RWPE2 (cell line): Measurements from ENCODE around the gene DENND1A.

Source experiments
- ATAC-seq: fragments of 200-7000 bp; cut with Tn5 transposase; 3 replicates; pipeline ENCODE4 v1.9.1; 2021; ENCODE audit warnings: low read depth
- DNase-seq: peaks from one replicate; pipeline ENCODE4 v3.0.0-alpha.2; 2020; ENCODE audit warnings: low spot score
- H3K27ac ChIP-seq: fragments of 450-650 bp; 2 replicates; pipeline ENCODE4 v1.5.1; 2017; ENCODE audit warnings: mild to moderate bottlenecking; ENCODE audit not compliant: poor library complexity, severe bottlenecking
- H3K27me3 ChIP-seq: fragments of 250-450 bp; sonication (Bioruptor Pico); 2 replicates; pipeline ENCODE4 v1.5.1; 2021; ENCODE audit warnings: mild to moderate bottlenecking, moderate library complexity; ENCODE audit not compliant: insufficient read depth, poor library complexity, severe bottlenecking
- H3K36me3 ChIP-seq: fragments of 250-450 bp; sonication (Bioruptor Pico); 2 replicates; pipeline ENCODE4 v1.5.1; 2020; ENCODE audit warnings: low read depth, mild to moderate bottlenecking, moderate library complexity
- H3K4me1 ChIP-seq: fragments of 250-450 bp; sonication (Bioruptor Pico); 2 replicates; pipeline ENCODE4 v1.5.1; 2021; ENCODE audit warnings: mild to moderate bottlenecking, moderate library complexity; ENCODE audit not compliant: insufficient read depth, poor library complexity, severe bottlenecking
- H3K4me3 ChIP-seq: fragments of 250-450 bp; sonication (Bioruptor Pico); 2 replicates; pipeline ENCODE4 v1.5.1; 2021; ENCODE audit warnings: mild to moderate bottlenecking, moderate library complexity; ENCODE audit not compliant: severe bottlenecking
- H3K9me3 ChIP-seq: fragments of 250-450 bp; sonication (Bioruptor Pico); 2 replicates; pipeline ENCODE4 v1.5.1; 2021; ENCODE audit warnings: mild to moderate bottlenecking, moderate library complexity; ENCODE audit not compliant: severe bottlenecking
- TF ChIP-seq, protein P1 (sequence below): fragments of 450-650 bp; IDR thresholded peaks from one replicate; pipeline ENCODE4 v1.5.1; 2017; ENCODE audit warnings: mild to moderate bottlenecking, moderate library complexity; ENCODE audit not compliant: poor library complexity, severe bottlenecking

Gene DENND1A

DNA sequence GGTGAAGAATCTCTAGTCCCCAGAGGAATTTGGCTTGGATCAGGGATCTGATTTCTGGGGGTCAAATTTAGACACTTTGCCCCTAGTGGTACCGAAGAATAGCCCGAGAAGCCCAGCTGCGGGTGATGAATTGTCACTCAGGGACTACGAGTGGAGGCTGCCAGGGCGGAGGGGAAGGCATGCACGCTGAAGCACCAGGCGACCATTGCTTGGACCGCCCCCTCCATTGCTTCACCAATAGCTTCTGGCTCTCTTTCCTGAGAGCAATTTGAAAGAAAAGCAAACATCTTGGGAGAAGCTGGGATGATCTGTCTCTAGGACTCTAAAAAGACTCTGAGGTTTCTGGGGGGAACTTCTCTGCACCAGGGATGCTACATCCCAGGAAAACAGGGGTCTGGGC lies 436.3 kb downstream of the DENND1A start:
- Histone ChIP-seq H3K4me3 (no peak overlapping the region), H3K27me3 (no peaks in the 10 kb centered on the region), H3K9me3 (no peaks in the 10 kb centered on the region), H3K4me1 (no peaks in the 10 kb centered on the region), H3K36me3 (no peaks in the 10 kb centered on the region), H3K27ac (no peak overlapping the region)
- ATAC-seq = no peak
- TF ChIP-seq, protein P1, sequence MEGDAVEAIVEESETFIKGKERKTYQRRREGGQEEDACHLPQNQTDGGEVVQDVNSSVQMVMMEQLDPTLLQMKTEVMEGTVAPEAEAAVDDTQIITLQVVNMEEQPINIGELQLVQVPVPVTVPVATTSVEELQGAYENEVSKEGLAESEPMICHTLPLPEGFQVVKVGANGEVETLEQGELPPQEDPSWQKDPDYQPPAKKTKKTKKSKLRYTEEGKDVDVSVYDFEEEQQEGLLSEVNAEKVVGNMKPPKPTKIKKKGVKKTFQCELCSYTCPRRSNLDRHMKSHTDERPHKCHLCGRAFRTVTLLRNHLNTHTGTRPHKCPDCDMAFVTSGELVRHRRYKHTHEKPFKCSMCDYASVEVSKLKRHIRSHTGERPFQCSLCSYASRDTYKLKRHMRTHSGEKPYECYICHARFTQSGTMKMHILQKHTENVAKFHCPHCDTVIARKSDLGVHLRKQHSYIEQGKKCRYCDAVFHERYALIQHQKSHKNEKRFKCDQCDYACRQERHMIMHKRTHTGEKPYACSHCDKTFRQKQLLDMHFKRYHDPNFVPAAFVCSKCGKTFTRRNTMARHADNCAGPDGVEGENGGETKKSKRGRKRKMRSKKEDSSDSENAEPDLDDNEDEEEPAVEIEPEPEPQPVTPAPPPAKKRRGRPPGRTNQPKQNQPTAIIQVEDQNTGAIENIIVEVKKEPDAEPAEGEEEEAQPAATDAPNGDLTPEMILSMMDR = no peak
- DNase-seq = no peak

DNA sequence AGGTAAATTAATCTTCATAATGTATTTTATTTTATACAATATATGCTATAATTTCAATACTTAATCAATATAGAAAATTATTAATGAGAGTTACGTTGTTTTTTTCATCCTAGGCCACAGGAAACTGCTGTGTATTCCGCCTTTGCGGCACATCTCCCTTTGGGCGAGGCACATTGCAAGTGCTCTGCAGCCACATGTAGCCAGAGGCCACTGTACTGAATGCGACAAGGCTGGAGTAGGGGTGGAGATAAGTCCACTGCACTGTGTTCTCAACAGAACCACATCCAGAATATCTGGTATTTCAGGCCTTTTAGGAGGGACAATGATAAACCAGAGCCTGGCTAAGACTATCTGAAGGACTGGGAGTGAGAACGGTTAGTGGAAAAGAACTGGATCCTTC lies 439.2 kb downstream of the DENND1A start:
- H3K4me1 ChIP-seq = no peaks in the 10 kb centered on the region
- no peaks in the 10 kb centered on the region for H3K27me3 ChIP-seq
- no peak for ATAC-seq
- TF ChIP-seq, protein P1 = no peak
- H3K36me3 ChIP-seq = no peaks in the 10 kb centered on the region
- no peak overlapping the region for H3K27ac ChIP-seq
- no peak overlapping the region for H3K4me3 ChIP-seq
- no peak for DNase-seq
- H3K9me3 ChIP-seq = no peaks in the 10 kb centered on the region

DNA sequence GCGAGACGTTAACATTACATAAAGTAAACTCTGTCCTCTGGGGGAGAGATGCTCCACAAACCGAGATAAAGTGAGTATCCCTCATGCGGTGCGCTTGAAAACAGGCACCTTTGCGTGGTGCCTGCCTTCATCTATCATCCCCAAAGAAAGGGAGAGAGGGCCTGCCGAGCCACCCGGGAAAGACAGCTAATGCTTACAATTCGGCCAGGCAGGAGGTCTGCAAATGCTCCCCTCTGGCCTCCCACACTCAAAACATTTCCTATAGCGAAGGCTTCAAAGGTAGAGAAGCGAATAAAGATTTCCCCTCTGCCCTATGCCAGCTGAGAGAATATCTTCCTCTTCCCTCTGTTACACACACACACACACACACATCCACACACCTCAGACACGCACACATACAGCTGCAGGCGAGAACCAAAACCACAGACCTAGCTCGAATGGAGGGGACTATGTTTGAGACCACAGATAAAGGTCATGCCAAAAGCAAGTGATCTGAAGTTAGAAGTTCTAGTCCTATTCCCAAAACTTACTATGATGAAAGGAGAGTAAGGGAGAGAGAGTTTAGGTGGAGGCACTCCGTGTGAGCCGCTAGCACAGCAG lies 441.1 kb downstream of the DENND1A start:
- H3K4me3 ChIP-seq = no peak overlapping the region
- ATAC-seq = no peak
- TF ChIP-seq, protein P1 = no peak
- no peaks in the 10 kb centered on the region for H3K4me1 ChIP-seq
- no peak overlapping the region for H3K27ac ChIP-seq
- DNase-seq = no peak
- H3K27me3 ChIP-seq = no peaks in the 10 kb centered on the region
- no peaks in the 10 kb centered on the region for H3K9me3 ChIP-seq
- no peaks in the 10 kb centered on the region for H3K36me3 ChIP-seq

- no peaks in the 10 kb centered on the region for H3K36me3 ChIP-seq
- H3K27ac ChIP-seq = no peak overlapping the region
- H3K4me3 ChIP-seq = no peak overlapping the region
Measured at GRCh38 chr9:123487944-123488548, 441.9 kb downstream of the DENND1A start.

More at GRCh38 chr9:123487944-123488548, 441.9 kb downstream of the DENND1A start:
- ATAC-seq (no peak), DNase-seq (no peak)
- no peaks in the 10 kb centered on the region for H3K9me3 ChIP-seq
- H3K4me1 ChIP-seq = no peaks in the 10 kb centered on the region
- TF ChIP-seq, protein P1 = no peak
- no peaks in the 10 kb centered on the region for H3K27me3 ChIP-seq
